Glutamatergic neuron (in vitro differentiated cells): Measurements from ENCODE around the gene GRAMD1B. TPM values are rescaled to one million over a fixed set of nuclear protein-coding genes. Genes with fewer than 3 reads are reported as not detected.

Source experiments
- DNase-seq: peaks from one replicate; pipeline ENCODE4 v3.0.0; 2022
- H3K27ac Mint-ChIP-seq: one replicate; pipeline ENCODE4 v1.8.0; 2020; ENCODE audit warnings: mild to moderate bottlenecking, mixed read lengths, inconsistent platforms; ENCODE audit not compliant: unreplicated experiment
- H3K27me3 Mint-ChIP-seq: one replicate; pipeline ENCODE4 v1.8.0; 2020; ENCODE audit warnings: mild to moderate bottlenecking, moderate library complexity, mixed read lengths, inconsistent platforms; ENCODE audit not compliant: unreplicated experiment
- H3K36me3 Mint-ChIP-seq: one replicate; pipeline ENCODE4 v1.8.0; 2020; ENCODE audit warnings: mild to moderate bottlenecking, mixed read lengths, inconsistent platforms; ENCODE audit not compliant: unreplicated experiment
- H3K4me1 Mint-ChIP-seq: one replicate; pipeline ENCODE4 v1.8.0; 2020; ENCODE audit warnings: mild to moderate bottlenecking, low read depth, mixed read lengths, inconsistent platforms; ENCODE audit not compliant: unreplicated experiment
- H3K4me3 Mint-ChIP-seq: one replicate; pipeline ENCODE4 v1.8.0; 2020; ENCODE audit warnings: mild to moderate bottlenecking, mixed read lengths, inconsistent platforms; ENCODE audit not compliant: unreplicated experiment
- H3K9me3 Mint-ChIP-seq: one replicate; pipeline ENCODE4 v1.8.0; 2020; ENCODE audit warnings: mild to moderate bottlenecking, moderate library complexity, mixed read lengths, inconsistent platforms; ENCODE audit not compliant: unreplicated experiment
- CTCF ChIP-seq: fragments of 200-600 bp; sonication (generic); IDR thresholded peaks from one replicate; pipeline ENCODE4 v1.5.0; 2021; ENCODE audit not compliant: partially characterized antibody, unreplicated experiment
- total RNA-seq: library from RNA; stranded (reverse); fragmentation: NEBNext Ultra II Directional; extraction: Animal tissue kit (Norgen Biotek cat#: 25700); gene quantifications from one replicate; pipeline ENCODE4 v1.2.1, GENCODE V29; 2021; ENCODE audit not compliant: unreplicated experiment

GRAMD1B gene
- total RNA-seq, 1 donor from 2014 or later: 12.2 TPM

- Mint-ChIP-seq H3K27ac (no peak overlapping the region), H3K4me1 (peaks cover 33% of the 10 kb centered on the region), H3K27me3 (peaks cover 6% of the 10 kb centered on the region), H3K36me3 (peaks cover 7% of the 10 kb centered on the region), H3K4me3 (no peak overlapping the region), H3K9me3 (peaks cover 10% of the 10 kb centered on the region)
- DNase-seq: no peak
- TF ChIP-seq CTCF: no peak
Observed at GRCh38 chr11:123650901-123651300, 220.8 kb downstream of the GRAMD1B start.

- no peak for DNase-seq
- Mint-ChIP-seq H3K9me3 (peaks cover 8% of the 10 kb centered on the region), H3K27me3 (peaks cover 6% of the 10 kb centered on the region), H3K4me3 (peak overlapping the region; percentile 96), H3K36me3 (no peaks in the 10 kb centered on the region), H3K4me1 (peaks cover 25% of the 10 kb centered on the region), H3K27ac (peak overlapping the region; percentile 73)
- TF ChIP-seq CTCF: no peak
Observed at GRCh38 chr11:123652599-123652998, 222.5 kb downstream of the GRAMD1B start.

GRCh38 chr11:123653483-123653826 is 223.4 kb downstream of the GRAMD1B start:
- DNase-seq: no peak
- H3K4me1 Mint-ChIP-seq: peaks cover 25% of the 10 kb centered on the region
- H3K36me3 Mint-ChIP-seq: no peaks in the 10 kb centered on the region
- no peak for TF ChIP-seq CTCF
- H3K9me3 Mint-ChIP-seq: peaks cover 8% of the 10 kb centered on the region
- H3K4me3 Mint-ChIP-seq: peak overlapping the region; percentile 96
- H3K27me3 Mint-ChIP-seq: peaks cover 6% of the 10 kb centered on the region
- H3K27ac Mint-ChIP-seq: peak overlapping the region; percentile 95

- peak overlapping the region; percentile 95 for H3K27ac Mint-ChIP-seq
- H3K4me1 Mint-ChIP-seq: peaks cover 25% of the 10 kb centered on the region
- H3K4me3 Mint-ChIP-seq: peak overlapping the region; percentile 96
- TF ChIP-seq CTCF: peak; percentile 14
- H3K9me3 Mint-ChIP-seq: peaks cover 8% of the 10 kb centered on the region
- peak; percentile 84 for DNase-seq
- no peaks in the 10 kb centered on the region for H3K36me3 Mint-ChIP-seq
- H3K27me3 Mint-ChIP-seq: peaks cover 6% of the 10 kb centered on the region
Observed at GRCh38 chr11:123653827-123654565, 223.9 kb downstream of the GRAMD1B start.

GRCh38 chr11:123654566-123655081 is 224.6 kb downstream of the GRAMD1B start, which contains the start of gene SCN3B:
Gene SCN3B (minus strand): TSS chr11:123654624. CDS start chr11:123653801, 823 bp downstream.
- Mint-ChIP-seq H3K36me3 (no peaks in the 10 kb centered on the region), H3K4me3 (peak within 1 kb of the TSS; percentile 96), H3K9me3 (peaks cover 10% of the 10 kb centered on the region), H3K27ac (peak within 1 kb of the TSS; percentile 96), H3K4me1 (peaks cover 25% of the 10 kb centered on the region), H3K27me3 (peaks cover 6% of the 10 kb centered on the region)
- peak; percentile 94 for DNase-seq
- no peak for TF ChIP-seq CTCF
